Sciatic nerve (tissue), 2 donors: ENCODE results near the gene SPATA9. TPM values are rescaled to one million over a fixed set of nuclear protein-coding genes. Genes with fewer than 3 reads are reported as not detected.

Experiments used
- ATAC-seq: fragments of 200-7000 bp; cut with Tn5 transposase; one replicate; pipeline ENCODE4 v1.9.1; 2020; ENCODE audit warnings: mild to moderate bottlenecking, moderate library complexity
- DNase-seq: peaks from one replicate; pipeline ENCODE4 v3.0.0-alpha.2; 2020; ENCODE audit warnings: low spot score
- intact Hi-C: fragments of 100-400 bp; cut with DNase I; formaldehyde crosslinking; loops from one replicate; pipeline ENCODE4 v1.14.2; 2022
- total RNA-seq: library from RNA; stranded (reverse); fragmentation: NEBNext Ultra II Directional; extraction: Animal tissue kit (Norgen Biotek cat#: 25700); gene quantifications from one replicate; pipeline ENCODE4 v1.2.1, GENCODE V29; 2021
- donor health status: DM: no; HTN: no; CAD: no.
- donor health status: DM: no; HTN: no; CAD: no.

Gene SPATA9
- total RNA-seq, 1 donor from 2014 or later: 1.6 TPM

GRCh38 chr5:95697781-95698681 is 15.2 kb upstream of the SPATA9 start:
- no peak for DNase-seq
- intact Hi-C loops: no loop called here
- no peak for ATAC-seq

DNA sequence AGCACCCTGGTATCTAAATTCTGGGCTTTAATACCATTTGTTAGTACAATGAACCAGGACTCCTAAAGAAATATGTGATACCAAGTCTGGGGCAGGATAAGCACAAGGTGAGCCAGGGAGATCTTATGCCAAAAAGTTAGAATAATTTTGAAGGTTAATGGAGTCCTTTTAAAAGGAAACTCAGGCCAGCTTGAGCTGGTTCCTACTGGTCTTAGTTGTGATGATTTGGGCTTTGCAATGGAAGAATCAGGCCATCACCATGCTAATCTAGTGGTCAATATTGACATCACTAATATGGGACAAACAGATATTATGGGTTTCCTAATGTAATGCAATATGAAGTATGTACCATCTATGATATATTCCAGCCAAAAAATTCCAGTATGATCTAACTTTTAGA is 7.5 kb upstream of the SPATA9 start:
- intact Hi-C loops: no loop called here
- DNase-seq: no peak
- ATAC-seq: no peak

GRCh38 chr5:95689680-95690079 is 6.9 kb upstream of the SPATA9 start:
- intact Hi-C loops: no loop called here
- DNase-seq (no peak), ATAC-seq (no peak)

- intact Hi-C loops: no loop called here
- no peak for DNase-seq
- ATAC-seq: no peak
These were observed 3.9 kb upstream of the SPATA9 start for GRCh38 chr5:95686651-95687050.

DNA sequence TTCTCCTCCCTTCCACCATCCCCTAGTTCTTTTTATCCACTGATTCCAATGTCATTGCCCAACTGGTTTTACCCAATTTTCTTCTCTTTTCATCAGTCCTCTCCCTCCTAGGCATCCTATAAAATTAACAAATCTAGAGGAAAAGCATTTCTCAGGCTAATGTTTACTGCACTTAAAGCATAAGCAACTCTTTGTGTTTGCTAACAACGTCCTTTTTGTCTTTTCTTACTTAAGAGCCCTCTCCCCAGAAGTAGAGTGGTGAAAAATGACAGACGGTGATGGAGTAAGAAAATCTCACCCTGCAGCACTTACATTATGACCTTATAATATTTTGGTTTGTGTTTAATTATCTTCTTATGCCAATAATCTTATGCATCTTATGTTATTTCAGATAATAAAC is 1.6 kb upstream of the SPATA9 start:
- DNase-seq: no peak
- no peak for ATAC-seq
- intact Hi-C loops: no loop called here

DNA sequence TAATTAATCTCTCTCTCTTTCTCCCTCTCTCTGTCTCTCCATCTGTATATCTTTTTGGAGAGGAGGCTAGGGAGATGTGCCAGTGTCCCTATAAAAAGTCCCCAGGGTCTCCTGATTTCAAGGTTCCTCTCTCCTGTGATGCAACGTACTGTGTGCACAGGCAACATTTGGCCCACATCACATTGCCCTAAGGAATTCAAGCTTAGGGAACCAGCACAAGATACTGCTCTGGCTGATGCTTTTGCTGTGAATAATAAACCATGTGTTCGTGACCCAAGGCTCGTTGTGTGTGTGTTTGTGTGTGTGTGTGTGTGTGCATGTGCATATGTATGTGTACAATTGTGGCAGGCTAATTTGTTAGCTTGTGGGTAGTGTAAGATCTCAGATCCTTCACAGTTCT is 9.7 kb downstream of the SPATA9 start:
- DNase-seq: no peak
- ATAC-seq: peak; percentile 19
- intact Hi-C loops: loop anchor here (10.0 kb wide), 1 partner anchor 112 kb away; no protein-coding TSS in a partner anchor

- intact Hi-C loops: loop anchor here (10.0 kb wide), 1 partner anchor 112 kb away; no protein-coding TSS in a partner anchor
- ATAC-seq: no peak
These were observed 10.2 kb downstream of the SPATA9 start for GRCh38 chr5:95672641-95673040.

GRCh38 chr5:95671826-95672225 is 11.0 kb downstream of the SPATA9 start:
- intact Hi-C loops: loop anchor here (10.0 kb wide), 1 partner anchor 113 kb away; no protein-coding TSS in a partner anchor
- ATAC-seq: no peak
- no peak for DNase-seq

More at GRCh38 chr5:95672641-95673040, 10.2 kb downstream of the SPATA9 start:
- no peak for DNase-seq

DNA sequence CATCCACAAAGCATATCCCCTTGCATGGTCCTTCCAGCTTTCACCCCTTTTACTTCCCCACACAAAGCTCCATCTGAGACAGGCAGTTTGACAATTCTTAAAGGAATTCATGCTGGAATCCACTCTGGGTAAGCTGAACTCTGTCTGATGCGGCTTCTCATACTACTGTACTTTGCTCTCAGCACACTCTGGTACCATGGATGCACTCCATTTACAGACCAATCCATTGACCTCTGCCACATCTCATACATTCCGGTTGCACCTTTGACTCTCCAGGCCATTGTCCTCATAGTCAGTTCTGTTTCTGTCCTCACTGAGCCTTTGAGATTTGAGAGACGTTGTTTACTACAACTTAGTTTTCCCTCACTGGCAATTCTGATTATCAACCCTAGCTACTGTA is 12.2 kb downstream of the SPATA9 start:
- intact Hi-C loops: loop anchor here (10.0 kb wide), 1 partner anchor 114 kb away; no protein-coding TSS in a partner anchor
- DNase-seq (no peak), ATAC-seq (no peak)

DNA sequence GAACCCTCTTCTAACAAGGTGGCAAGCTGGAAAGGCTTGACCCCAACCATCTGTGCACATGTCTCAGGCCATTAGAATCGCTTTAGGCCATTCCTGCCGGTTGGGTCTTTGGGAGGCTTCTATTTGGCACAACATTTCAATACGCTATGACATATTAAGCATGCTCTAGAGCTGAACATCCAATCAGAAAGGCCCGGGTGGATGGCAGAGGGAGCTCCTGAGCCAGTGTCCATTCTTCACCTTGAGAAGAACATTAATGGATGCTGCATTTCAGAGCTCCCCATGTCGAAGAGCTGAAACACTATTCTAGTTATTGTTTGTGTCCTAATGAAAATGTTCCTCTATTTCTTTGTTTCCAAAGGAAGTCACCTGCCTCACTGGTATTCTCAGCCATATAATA is 12.8 kb downstream of the SPATA9 start:
- ATAC-seq (no peak), DNase-seq (no peak)
- intact Hi-C loops: loop anchor here (10.0 kb wide), 1 partner anchor 115 kb away; no protein-coding TSS in a partner anchor

- ATAC-seq (peak; percentile 99), DNase-seq (peak; percentile 76)
- intact Hi-C loops: no loop called here
These were observed 13.3 kb downstream of the SPATA9 start for GRCh38 chr5:95669540-95669939.

- intact Hi-C loops: no loop called here
- DNase-seq (no peak), ATAC-seq (no peak)
These were observed 14.1 kb downstream of the SPATA9 start for GRCh38 chr5:95668728-95669127.

DNA sequence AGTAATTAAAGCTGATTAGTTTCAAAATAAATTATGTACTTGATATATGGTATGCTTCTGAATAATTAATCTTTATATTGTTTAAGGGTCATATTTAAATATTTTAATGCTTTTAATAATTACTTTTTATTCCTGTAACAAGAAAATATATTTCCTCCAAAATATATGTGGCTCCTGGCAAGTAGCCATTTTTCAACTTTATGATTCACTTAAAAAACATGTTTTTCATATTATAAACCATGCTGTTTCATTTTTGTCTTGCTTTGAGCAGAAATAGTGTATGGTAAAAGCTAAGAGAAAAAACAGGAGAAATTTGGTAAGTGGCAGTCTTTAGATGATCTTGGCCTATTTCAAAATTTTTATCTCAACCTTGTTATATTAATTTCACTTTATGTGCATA is 14.6 kb downstream of the SPATA9 start:
- intact Hi-C loops: no loop called here

DNA sequence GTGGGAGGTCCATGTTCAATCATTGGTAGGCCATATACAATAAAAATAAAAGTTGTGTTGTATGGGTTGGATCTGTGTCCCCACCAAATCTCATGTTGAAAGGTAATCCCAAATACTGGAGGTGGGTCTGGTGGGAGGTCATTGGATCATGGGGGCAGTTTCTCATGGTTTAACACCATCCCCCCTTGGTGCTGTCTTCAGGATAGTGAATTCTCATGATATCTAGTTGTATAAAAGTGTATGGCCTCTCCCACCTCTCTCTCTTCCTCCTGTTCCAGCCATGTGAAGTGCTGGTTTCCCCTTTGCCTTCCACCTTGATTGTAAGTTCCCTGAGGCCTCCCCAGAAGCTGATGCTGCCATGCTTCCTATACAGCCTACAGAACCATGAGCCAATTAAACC is 15.1 kb downstream of the SPATA9 start:
- intact Hi-C loops: no loop called here
- no peak for DNase-seq

More for the DNA sequence above, 14.6 kb downstream of the SPATA9 start:
- DNase-seq (no peak), ATAC-seq (no peak)

DNA sequence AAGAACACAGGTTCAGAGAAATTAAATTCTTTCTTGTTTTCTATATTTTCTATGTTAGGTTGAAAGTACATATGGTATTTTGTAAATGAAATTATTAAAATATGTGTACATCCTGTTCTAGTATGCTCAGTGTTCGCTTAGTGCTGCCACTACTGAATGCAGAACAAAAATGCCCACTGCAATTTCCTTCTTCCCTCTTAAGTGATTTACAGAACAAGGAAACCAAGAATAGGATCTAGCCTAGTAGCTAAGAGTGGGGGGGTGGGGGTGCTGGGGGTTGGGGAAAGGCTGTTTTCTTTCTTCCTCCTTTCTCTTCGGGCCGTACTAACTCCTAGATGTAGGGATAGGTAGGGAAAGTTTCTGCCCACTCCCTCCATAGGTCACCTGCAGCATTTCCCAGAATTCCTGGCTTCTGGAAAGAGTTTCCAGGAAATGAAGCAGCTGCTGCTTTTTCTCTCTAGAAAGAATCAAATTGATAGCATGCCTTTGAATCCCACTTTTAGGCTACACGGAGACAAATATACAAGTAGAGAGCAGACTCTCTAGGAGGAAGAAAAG is 15.7 kb downstream of the SPATA9 start:
- intact Hi-C loops: no loop called here
- no peak for DNase-seq
- no peak for ATAC-seq

More for the DNA sequence above, 15.1 kb downstream of the SPATA9 start:
- ATAC-seq: no peak

GRCh38 chr5:95664204-95664786 is 18.5 kb downstream of the SPATA9 start:
- ATAC-seq (peak; percentile 64), DNase-seq (no peak)
- intact Hi-C loops: no loop called here

- ATAC-seq: no peak
- intact Hi-C loops: no loop called here
- DNase-seq: no peak
These were observed 19.8 kb downstream of the SPATA9 start for GRCh38 chr5:95662946-95663345.

DNA sequence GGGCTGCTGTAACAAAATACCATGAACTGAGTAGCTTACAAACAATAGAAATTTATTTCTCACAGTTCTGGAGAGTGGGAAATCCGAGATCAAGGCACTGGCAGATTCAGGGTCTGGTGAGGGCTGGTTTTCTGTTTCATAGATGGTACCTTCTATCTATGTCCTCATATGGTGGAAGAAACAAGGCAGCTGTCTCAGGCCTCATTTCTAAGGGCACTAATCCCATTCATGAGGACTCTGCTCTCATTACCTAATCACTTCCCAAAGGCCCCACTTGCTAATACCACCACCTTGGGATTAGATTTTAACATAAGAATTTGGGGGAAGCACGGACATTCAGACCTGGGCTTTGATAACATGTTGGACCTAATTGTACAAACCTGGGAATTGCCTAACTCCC is 22.7 kb downstream of the SPATA9 start:
- intact Hi-C loops: no loop called here
- no peak for ATAC-seq
- DNase-seq: no peak

DNA sequence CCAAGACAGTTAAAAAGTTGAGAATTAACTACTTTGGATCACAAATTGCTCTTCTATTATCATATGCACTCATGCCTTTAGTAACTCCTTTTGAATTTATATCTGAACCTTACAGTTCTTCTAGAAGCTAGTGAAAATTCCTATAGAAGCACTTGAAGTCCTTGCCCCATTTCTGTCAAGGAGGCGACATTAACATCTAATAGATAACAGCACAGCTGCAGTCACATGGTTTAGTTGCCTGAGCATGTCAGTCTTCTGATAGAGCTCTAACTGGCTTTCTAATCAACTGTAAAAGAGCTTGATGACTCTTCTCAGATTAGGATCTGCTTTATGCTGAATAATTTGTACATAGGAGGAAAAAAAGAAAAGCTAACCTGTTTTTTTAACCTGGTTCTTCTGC is 27.2 kb downstream of the SPATA9 start:
- ATAC-seq: no peak
- DNase-seq: no peak
- intact Hi-C loops: no loop called here

DNA sequence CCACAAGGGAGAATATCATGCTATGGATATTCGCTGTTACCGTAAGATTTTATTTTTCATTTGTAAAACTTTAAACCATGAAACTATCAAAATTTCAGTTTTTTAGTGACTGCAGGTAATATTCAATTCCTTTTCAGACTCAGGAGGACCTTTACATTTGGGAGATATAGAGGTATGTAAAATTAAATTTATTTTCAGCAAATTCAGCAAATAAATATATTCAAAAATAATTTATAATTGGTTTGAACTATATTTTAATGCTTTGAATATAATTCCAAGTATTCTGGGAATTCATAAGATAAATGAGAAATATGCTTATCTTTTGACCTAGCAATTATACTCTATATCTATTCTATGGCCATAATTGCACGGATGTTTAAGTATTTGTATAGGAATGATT is 28.6 kb downstream of the SPATA9 start:
- intact Hi-C loops: no loop called here
- DNase-seq (no peak), ATAC-seq (no peak)
